DMS53 treated with DMSO at 0.1 percent for 48 hours (cell line): ENCODE data around the gene SLC10A3.

ENCODE experiments used
- DNase-seq: peaks from one replicate; lab custom pipeline; 2025; ENCODE audit not compliant: unreplicated experiment; lab: John Stamatoyannopoulos, UW

The SLC10A3 gene

DNA sequence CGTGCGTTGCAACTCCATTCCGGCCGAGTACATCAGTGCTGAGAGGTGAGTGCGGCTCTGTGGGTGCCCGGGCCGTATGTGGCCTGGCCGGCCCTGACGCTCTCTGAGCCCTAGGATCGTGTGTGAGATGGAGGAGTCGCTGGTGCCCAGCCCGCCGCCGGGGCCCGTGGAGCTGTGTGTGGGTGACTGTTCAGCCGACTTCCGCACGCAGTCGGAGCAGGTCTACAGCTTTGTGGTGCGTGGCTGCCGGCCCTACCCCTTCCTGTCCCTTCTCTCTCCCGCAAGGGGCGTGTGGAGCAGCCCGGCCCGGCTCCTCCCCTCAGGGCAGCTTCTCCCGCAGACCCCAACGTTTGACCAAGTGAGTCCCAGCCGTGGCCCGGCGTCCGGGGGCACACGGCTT is 24.4 kb downstream of the SLC10A3 start:
- no peak for DNase-seq

DNA sequence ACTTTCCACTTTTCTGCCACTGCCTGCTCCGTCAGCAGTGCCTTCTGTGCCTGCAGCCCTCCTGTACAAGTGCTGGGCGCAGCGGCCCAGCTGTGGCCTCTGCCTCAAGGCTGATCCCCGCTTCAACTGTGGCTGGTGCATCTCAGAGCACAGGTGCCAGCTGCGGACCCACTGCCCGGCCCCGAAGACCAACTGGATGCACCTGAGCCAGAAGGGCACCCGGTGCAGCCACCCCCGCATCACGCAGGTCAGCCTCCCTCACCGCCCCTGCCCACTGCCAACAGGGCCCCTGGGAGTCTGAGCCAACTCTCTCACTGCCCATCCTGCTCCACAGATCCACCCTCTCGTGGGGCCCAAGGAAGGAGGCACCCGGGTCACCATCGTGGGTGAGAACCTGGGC is 24.8 kb downstream of the SLC10A3 start:
- DNase-seq = no peak

DNA sequence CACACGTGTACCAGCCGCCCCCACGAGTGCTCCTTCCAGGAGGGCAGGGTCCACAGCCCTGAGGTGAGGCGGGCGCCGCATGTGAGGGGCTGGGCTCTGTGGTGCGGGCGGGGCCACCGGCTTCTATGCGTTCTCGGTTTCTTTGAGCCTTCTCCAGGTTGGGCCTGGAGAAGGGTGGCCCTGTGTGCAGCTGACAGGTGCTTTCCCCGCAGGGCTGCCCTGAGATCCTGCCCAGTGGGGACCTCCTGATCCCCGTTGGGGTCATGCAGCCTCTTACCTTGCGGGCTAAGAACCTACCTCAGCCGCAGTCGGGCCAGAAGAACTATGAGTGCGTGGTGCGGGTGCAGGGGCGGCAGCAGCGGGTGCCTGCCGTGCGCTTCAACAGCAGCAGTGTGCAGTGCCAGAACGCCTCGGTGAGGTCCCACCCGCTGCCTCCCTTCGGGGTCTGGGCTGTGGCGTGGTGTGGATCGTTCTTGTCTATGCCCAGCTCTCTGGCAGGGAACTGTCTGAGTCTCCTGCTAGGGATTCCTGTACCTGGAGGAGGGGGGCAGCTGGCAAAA is 25.5 kb downstream of the SLC10A3 start:
- DNase-seq = no peak

DNA sequence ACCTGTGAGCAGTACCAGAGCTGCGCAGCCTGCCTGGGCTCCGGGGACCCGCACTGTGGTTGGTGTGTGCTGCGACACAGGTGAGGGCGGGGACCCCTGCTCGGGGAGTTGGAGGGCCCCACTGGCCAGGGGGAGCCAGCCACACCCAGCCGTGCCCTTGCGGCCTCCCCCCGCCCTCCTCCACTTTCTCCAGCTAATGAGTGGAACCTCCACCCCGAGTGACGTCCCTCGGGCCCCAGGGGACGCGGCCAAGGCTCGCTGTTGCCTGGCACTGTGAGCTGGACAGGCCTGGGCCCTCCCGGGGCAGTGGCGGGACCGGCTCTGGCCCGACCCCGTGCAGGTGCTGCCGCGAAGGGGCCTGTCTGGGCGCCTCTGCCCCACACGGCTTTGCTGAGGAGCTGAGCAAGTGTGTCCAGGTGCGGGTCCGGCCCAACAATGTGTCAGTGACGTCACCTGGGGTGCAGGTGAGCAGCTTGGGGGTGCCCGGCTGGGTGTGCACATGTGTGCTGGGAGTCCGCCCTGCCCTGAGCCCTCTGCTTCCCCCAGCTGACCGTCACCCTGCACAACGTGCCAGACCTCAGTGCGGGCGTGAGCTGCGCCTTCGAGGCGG is 26.7 kb downstream of the SLC10A3 start:
- no peak for DNase-seq

DNA sequence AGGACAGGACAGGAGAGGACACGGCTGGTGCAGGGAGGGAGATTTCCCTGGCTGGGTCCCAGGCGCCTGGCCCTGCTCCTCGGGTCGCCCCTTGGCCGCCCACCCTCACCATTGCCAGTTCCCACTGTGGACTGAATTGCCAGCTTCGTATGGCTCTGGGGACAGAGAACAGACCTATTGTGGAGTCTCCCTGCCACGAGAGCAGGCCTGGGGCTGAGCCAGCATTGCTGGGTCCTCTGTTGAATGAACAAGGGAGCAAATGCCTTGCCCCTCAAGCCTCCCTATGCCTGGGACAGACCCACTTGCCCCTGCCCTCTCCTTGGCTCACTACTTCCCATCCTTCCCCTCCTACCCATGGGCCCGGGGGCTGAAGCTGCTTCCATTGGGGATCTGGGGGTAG is 28.0 kb downstream of the SLC10A3 start:
- DNase-seq = no peak

DNA sequence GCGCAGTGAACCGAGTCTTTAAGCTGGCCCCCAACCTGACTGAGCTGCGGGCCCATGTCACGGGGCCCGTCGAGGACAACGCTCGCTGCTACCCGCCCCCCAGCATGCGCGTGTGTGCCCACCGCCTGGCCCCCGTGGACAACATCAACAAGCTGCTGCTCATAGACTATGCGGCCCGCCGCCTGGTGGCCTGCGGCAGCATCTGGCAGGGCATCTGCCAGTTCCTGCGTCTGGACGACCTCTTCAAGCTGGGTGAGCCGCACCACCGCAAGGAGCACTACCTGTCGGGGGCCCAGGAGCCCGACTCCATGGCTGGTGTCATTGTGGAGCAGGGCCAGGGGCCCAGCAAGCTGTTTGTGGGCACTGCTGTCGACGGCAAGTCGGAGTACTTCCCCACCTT is 30.1 kb downstream of the SLC10A3 start:
- DNase-seq = no peak

DNA sequence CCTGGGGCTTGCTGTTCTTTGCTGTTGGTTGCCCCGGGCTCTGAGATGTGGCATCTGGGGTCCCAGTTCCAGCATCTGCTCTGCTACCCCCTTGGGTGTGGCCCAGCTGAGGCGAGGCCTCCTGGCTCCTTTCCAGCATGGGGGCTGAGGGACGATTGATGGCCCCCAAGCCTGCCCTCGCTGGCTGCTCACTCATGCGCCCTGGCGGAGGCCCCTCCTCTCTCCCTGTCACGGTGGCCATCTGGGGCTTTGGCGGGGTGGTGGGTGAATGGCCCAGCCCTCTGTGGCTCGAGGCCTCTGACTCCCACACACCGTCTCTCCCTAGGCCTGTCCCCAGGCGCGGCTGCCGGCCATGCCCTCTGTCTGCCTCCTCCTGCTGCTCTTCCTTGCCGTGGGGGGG is 30.6 kb downstream of the SLC10A3 start:
- no peak for DNase-seq

DNA sequence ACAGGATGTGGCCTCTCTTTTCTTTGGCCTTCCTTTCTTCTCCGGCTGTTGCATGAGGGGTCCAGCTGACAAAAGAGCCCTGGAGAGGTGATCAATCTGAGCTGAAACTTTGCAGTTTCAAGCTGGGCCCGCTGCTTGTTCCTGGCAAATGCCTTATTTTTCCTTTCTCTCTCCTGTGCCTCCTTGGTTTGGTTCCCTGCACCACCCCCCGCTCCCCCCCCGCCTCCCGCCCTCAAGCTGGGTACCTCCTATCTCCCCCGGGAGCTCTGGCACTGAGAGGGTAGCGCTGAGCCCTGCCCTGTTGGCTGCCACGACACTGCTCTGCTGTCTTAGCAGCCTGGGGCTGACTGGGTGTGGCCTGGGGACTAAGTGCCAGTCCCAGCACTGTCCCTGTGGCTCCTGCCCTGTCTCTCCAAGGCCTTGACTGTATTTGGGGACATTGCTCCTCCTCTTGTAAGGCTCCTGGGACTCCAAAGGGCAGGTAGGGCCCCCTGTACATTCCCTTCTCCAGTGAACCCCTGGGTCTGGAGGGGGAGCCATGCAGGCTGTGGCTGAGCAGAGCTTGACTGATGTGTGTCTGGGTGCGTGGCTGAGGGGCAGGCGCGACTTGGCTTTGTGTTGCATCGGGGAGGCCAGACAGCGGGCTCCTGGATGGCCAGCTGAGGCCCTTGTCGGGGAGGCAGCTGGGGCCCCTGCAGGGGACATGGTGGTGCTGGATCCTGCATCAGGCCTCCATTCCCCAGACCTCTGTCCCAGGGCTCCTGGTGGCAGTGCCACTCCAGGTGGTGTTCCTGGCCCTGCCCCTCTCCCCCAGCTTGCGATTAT is 31.3 kb downstream of the SLC10A3 start:
- DNase-seq = no peak

DNA sequence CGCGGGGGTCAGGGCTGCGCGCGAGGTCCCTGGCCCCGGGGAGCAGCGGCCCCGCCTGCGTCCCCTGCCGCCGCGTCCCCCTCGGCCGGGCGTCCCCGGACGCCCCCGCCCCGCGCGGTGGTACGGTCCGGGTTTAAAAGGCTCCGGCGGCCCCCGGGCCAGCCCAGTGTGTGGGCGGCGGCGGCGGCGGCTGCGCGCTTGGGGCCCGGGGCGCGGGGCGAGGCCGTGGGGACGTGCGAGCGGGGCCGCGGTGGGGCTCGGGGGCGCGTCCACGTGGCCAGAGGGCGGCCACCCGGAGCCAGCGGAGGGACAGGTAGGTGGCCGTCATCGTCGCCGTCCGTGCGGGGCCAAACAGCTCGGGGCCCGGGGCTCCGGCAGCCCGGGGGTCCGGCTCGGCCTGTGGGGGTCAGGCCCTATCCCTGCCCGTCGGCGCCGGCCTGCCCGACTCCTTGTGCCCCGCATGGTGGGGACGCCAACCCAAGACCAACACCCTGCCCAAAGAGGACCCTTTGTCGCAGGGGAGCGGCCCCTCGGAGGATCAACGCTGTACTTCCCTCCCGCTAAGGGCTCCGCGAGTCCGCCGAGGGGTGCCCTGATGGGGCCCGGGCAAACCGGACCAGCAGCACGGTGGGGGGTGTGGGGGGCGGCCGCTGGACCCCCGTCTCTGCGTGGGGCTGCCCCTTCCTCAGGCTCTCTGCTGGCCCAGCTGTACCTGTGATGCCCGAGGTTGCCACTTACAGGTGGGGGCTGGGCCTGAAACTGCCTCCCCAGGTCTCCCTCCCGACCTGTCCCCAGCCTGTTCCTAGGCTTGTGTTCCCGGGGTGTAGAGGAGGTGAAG is 32.1 kb downstream of the SLC10A3 start, which contains the start of gene PLXNA3:
PLXNA3 (plus strand) TSS at position 166 of the 838 bp plus-strand sequence. CDS start 1,903 bp downstream, outside the sequence.
- DNase-seq = no peak

DNA sequence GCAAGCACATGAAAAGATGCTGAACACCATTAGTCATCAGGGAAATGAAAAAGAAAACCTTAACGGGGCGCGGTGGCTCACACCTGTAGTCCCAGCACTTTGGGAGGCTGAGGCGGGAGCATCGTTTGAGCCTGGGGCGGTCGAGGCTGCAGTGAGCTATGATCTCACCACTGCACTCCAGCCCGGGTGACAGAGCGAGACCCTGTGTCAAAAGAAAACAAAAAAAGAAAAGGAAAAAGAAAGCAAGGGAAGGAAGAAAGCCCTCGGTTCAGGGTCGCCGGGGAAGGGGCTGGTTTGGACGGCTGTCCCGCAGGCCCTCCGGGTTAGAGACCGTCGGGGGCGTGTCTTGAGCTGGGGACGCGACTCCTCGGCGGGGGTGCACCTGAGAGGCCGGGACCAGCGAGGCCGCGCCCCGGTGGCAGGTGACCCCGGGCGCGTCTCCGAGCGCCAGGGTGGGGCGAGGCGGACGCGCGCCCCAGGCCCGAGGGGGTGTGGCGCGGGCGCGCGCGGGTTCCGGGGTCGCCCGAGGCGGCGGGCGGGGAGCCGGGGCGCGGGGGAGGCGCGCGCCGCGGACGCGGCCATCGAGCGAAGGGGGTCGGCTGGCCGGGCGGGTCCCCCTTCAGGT is 32.8 kb downstream of the SLC10A3 start:
- peak; percentile 42 for DNase-seq

DNA sequence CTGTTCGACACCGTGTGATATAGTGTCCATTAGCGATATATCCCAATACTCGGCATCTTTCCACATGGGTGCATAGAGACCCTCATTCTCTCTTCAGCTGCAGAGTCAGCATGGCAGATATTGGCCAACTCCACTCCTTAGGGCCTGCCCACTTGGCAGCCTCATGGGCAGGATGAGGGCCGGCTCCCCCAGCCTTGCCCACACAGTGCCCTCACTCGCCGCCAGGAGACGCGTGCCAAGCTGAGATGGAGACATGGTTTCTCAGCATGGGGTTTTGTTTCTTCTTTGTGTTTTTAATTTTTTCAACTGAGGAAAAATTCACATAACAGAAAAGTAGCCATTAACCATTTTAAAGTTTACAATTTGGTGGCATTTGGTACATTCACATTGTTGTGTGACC is 37.6 kb downstream of the SLC10A3 start:
- DNase-seq = no peak

DNA sequence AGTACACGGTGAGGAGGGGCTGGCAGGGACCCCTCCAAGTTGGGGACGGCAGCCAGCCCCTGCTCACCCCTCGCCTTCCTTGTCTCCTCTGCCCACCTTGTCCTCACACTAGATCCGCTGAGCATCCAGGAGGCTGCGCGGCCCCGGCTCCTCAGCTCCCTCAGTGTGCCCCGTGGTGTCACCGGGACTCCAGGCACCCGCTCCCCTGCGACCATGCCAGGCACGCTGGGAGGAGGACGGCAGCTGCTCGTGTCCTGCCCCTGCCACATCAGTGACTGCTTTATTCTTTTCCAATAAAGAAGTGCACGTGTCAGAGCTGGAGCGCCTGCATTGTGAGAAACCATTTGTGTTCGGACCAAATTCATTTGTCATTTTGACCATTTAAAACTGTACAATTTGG is 40.1 kb downstream of the SLC10A3 start:
- DNase-seq = no peak

DNA sequence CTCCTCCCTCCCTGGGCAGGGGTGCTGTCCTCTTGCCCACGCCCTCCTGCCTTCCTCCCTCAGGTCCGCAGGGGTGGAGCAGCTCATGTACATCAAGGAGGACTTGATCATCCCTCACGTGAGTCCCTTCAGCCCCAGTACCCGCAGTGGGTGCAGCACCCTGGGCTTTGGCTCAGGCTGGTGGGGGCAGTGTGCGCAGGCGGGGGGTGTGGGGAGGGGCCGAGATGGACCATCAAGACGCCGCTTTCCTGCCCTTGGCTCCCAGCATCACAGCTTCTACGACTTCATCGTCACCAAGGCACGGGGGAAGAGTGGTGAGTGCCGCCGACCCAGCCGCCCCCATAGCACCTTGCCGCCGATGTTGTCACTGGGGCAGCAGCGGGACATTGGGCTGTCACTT is 40.8 kb downstream of the SLC10A3 start:
- no peak for DNase-seq

DNA sequence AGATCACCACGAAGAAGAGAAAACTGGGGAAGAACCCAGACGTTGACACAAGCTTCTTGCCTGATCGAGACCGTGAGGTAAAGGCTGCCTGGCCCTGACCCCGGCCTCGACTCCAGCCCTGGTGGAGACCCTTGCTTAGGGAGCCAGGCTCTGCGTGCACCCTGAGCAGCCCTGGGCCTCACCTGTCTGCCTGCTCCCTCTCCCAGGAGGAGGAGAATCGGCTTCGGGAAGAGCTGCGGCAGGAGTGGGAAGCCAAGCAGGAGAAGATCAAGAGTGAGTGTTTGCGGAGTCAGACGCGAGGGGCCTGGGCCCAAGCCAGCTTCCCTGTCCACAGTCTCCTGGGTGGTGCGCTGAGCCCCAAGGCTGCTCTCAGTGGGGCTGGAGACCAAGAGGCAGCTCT is 41.9 kb downstream of the SLC10A3 start:
- no peak for DNase-seq

DNA sequence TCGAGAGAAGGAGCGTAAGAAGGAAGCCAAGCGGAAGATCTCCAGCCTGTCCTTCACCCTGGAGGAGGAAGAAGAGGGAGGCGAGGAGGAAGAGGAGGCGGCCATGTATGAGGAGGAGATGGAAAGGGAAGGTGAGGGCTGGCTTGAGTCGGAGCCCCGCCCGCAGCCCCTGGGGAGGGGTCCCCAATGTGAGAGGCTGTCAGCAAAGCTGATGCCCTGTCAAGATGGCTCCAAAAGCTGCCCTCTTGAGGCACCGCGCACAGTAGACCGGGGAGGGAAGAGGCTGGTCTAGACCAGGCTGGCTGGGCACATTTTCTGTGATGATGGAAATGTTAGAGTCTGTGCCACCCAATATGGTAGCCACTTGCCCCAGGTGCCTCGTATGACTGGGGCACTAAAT is 44.0 kb downstream of the SLC10A3 start:
- DNase-seq = no peak

DNA sequence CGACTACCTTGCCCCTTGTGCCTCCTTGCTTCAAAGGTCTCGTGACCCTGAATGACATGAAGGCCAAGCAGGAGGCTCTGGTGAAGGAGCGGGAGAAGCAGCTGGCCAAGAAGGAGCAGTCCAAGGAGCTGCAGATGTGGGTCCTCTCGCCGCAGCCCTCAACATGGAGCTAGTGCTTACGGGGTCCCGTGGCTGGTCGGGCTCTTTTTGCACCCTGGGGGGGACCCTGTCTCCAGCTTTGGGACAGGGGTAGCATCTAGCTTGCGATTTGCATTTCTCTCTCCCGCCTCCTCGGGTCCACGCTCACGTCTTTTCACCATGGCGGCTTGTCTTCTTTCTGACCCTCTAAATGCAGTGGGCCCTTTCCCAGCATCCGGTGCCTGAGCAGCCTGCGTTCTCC is 44.7 kb downstream of the SLC10A3 start:
- no peak for DNase-seq

DNA sequence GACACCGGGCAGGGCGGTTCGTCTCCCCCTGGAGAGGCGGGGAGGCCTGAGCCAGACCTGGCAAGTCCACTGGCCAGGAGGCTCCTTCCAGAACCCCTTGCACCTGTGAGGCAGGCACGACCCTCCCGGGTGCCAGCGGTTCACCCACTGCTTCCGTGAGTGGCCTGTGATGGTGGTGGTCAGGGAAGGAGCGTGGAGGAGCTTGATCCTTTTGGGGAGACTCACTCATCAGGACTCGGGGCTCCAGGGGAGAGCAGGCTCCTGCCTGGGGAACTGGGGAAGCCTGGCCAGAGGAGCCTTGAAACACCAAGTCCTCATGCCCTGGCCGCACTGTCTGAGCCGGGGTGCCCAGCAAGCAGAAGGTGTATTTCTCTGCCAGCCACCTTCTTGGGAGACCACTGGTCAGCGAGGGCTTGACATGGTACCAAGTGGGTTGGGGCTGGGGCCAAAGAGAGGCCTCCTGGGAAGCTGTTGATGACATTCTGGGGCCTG is 45.6 kb downstream of the SLC10A3 start:
- no peak for DNase-seq

DNA sequence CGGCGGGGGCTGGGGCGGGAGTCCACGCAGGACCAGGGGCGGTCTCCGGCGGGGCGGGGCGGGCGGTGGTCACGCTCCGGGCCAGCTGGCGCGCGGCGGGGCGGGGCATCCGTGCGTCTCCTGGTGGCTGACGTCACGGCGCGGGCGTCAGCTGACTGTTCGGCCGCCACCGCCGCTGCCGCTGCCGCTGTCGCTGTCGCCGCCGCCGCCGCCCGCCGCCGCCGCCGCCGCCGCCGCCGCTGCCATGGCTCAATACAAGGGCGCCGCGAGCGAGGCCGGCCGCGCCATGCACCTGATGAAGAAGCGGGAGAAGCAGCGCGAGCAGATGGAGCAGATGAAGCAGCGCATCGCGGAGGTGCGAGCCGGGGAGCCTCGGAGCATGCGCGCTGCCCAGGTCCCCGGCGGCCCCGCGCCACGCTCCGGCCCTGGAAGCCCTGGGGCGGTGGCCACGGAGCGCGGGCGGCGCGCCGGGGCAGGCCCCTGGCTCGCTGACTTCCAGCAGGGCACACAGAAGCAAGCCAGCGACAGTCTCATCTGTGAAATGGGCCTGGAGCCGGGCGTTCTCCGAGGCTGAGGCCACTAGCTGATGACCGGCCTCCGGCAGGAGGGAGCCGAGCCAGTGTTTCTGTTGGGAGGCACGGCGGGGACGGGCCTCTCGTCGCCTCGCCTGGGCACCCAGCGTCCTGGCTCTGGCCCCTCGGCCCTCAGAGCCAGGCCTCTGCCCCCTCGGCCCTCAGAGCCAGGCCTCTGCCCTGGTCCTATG is 46.3 kb downstream of the SLC10A3 start, which contains the start of gene FAM50A:
FAM50A (plus strand) TSS at position 150 of the 763 bp plus-strand sequence; CDS start at position 245, 95 bp downstream.
- DNase-seq = peak; percentile 32

DNA sequence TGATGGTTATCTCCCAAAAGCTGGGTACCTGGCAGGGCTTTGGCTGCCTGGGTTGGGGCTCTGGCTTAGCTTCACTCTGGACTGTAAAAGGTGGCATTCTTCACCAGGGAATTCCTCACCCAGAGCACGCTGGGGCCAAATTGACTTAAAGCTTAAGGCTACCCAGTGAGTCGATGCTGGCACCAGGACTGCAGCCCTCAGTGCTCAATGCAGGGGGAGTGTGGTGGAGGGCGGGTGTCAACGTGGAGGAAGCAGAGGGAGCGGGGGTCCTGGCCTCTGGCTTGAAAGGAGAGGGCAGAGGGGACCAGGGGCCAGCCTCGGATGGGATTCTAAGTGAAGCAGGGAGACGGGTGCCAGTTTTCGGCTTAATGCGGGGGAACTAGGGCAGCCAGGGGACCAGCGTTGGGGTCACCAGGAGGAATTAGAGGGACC is 46.9 kb downstream of the SLC10A3 start:
- DNase-seq = no peak
